ENCODE results near the gene MTHFD1L.

- TF ChIP-seq CTCF (IDR thresholded peaks at IDR 0.05) (no peak), POLR2A (IDR thresholded peaks at IDR 0.05) (no peak)
These were observed 191.6 kb downstream of the MTHFD1L start for GRCh38 chr6:151057061-151057460.
